GM18511 (cell line): ENCODE data around the gene RARG.

Source experiments
- ATAC-seq: cut with Tn5 transposase; IDR thresholded peaks from one replicate; pipeline ENCODE4 v1.9.1; 2021; ENCODE audit warnings: mild to moderate bottlenecking, moderate library complexity; ENCODE audit not compliant: unreplicated experiment

Gene RARG

DNA sequence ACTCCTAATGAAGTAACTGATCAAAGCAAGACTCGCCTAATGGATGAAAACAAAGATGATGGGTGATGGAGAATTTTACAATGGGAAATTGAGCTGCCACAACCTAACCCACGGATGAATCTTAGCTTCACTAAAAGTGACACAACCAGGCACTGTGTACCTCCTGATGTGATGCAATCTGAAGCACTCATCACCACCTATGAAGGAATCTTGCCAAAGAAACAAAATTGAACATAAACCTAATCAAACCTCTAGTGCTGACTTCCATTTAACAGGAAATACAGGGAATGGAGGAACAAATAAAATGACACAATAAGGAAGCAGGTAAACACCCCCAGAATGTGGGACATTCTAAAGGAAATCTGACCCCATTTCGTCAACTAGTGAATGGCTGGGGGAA, 13.3 kb upstream of the RARG start:
- no peak for ATAC-seq

DNA sequence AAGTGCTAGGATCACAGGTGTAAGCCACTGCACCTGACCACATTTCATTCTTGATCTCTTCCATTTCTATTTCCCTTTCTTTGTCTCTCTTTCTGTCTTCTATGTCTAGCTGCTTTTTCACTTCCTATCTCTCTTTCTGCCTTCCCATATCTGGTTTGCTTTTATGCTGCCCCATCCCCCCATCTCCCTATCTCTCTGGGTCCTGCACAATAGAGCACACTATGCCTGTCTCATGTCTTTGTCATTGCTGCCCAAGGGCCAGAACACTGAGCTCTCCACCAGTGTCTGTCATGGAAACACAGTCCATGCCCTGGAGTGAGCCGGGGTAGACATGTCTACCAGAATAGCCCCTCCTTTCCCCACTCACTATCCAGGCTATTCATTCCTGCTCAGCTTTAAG, 12.3 kb upstream of the RARG start:
- no peak for ATAC-seq

DNA sequence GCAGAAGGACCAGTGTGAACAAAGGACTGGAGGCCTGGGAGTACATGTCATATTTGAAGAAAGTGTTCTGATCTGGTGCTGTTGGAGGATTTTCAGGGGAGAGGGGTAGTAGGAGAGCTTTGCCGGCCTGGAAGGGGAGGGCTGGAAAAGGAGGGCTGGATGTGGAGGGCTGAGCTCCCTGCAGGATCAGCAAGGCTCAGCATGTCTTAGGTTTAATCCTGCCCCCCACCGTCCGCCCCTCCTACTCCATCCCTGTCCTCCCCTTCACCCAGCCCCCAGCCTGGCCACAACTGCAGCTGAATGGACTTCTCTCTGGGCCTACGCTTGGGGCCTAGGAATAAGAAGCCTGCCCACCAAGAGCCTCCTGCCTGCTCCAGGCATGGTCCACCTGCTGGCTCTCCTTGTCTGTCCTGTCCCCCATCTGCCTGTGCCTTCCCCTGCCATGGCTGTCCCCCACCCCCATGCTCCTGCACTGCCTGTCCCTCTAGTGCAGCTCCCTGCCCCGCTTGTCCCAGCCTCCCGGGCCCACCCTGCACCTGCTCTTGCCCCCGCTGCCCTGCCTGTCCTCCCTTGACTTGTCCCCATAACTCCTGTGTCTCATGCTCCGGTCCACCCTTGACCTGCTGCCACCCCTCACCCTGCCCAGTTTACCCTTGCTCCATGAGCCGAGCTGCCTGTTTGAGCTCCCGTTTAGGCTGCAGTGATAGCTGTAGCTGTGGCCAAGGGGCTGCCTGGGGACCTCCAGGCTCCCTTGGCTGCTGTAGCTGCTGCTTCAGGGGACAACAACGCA, 9.8 kb upstream of the RARG start:
- no peak for ATAC-seq

DNA sequence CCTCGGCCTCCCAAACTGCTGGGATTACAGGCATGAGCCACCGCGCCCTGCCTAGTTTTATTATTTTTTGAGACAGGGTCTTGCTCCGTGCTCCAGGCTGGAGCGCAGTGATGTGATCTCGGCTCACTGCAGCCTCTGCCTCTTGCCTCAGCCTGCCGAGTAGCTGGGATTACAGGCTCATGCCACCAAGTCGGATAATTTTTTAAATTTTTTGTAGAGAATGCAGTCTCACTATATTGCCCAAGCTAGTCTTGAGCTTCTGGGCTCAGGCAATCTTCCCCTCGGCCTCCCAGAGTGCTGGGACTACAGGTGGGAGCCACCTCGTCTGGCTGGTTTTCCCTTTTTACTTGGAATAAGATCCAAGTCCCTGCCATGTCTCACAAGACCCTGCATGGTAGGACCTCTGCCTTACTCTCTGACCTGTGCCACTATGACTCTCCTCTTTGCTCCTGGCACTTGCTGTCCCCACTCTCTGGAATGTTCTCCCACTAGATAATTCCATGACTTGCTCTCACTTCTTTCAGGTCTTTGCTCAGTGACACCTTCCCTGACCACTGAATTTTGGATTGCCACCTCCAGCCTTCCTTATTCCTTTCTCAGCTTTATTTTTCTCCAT, 7.7 kb upstream of the RARG start:
- no peak for ATAC-seq

DNA sequence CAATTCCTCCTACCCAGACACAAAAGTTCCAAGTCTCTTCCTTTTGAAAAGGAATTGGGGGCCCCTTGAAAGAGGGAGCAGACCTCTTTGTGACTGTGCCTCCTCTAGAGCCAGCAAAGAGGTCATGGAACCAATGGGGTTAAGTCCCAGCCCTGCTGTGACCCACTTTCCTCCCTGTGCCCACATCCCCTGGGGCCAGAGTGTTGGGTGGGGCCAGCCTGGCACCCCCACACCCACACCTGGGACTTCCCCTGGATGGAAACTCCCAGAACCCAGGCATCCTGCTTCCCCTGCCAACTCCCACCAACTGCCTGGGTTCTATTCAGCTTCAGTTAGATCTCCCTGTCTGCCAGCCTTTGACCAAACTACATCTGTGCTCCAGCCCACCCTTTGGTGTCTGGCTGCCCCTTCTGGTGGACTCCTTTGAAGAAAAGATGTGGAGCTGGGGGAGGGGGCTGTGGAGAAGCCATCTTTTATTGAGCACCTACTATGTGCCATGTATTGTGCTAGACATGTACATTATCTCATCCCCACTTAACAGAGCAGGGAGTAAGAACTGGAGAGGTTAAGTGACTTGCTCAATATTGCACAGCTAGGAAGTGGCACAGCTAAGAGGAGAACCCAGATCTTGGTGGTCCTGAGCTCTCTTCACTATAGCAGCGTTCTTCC, 4.6 kb upstream of the RARG start:
- ATAC-seq: no peak

DNA sequence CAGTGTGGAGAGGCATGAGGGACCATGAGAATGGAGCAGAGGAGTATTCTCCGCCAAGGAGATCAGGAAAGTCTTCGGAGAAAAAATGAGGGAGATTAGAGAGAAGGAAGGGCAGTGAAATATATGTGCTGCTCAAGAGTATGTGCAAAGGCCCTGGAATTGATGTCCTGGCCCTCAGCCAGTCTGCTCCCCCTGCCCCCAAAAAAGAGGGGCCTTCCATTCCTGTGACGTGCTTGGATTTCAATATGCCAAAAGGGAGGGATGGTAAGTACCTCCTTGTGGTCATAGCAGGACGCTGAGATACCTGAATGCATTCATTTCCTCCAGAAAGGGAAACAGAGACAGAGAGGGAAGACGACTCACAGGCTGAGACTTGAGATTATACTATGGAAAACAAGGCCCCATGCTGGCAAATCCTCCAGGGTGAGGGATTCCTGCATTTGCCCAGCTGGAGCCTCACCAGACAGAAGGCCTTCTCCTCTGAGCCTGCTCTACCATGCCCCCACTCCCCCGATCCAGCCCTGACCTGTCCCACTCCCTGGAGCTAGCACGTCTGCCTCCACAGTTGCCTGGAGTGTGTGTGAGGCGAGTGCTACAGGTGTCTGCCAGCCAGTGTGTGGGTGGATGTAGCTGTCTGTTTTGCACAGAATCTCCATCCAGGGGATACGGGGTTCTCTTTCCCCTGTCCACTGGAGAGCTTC, 3.9 kb upstream of the RARG start:
- ATAC-seq: no peak

DNA sequence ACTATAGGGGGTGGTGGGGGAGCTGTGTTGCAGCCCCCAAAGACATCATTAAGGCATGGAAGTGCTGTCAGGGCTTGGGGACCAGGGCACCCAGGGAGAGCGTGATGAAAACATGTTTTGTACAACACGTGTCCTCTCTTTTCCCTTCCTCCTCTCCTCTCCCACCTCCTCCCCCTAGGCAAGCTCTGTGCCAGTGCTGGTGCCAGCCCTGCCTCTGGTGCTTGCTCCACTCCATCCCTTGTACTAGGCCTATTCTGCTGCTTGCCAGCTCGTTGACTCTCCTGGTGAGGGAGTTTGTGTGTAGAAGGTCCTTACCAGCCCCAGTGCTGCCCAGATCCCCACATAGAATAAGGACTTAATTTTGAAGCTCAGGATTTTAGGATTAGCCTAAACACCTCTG, 3.2 kb upstream of the RARG start:
- ATAC-seq: no peak

DNA sequence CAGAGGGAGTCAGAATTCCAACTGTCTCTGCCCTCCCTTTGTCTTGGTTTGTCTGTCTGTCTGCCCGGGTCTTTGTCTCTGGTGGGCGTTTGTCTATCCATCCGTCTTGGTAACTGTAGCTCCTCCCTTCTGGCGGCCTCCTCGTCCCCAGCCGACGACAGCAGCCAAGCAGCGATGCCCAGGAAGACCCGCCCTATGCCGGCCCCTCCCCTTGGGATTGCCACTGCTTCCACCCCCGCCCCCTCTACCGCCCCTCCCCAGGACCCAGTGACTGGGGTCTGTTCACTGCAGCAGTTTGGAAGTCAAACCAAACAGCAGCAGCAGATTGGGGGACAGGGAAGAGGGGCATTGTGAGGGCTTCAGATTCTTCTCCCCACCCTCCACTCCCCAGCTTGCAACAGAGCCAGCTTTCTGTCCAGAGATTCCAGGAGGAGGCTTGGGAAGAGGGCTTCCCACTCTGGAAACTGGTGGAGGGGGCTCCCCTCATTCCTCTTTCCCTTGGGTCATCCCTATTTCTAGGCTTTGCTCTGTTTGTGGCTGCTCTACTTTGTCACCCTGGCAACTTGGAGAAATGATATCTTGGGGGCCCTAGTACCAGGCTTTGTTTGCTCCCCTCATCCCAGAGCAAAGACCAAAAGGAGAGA, 2.4 kb upstream of the RARG start:
- no peak for ATAC-seq

DNA sequence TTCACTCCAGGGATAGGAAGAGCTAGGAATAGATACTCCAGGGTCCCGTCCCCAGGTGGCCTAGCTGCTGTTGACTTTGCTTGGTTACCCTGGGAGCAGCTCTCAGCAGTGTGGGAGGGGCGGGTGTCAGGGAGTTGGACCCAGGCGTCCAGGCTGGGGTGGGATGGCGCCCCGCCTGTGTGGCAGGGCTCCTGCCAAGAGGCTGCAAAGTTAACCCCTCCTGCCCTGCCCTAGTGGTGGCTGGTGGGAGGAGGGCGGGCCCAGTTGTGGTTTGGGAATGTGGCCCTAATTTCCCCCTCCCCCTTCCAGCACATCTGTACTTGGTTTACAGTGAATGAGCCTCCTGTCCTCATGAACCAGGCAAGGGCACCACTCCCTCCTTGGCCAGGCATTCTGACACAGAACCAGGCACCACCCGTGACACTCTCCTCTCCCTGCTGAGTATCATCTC, 1.7 kb upstream of the RARG start:
- no peak for ATAC-seq

DNA sequence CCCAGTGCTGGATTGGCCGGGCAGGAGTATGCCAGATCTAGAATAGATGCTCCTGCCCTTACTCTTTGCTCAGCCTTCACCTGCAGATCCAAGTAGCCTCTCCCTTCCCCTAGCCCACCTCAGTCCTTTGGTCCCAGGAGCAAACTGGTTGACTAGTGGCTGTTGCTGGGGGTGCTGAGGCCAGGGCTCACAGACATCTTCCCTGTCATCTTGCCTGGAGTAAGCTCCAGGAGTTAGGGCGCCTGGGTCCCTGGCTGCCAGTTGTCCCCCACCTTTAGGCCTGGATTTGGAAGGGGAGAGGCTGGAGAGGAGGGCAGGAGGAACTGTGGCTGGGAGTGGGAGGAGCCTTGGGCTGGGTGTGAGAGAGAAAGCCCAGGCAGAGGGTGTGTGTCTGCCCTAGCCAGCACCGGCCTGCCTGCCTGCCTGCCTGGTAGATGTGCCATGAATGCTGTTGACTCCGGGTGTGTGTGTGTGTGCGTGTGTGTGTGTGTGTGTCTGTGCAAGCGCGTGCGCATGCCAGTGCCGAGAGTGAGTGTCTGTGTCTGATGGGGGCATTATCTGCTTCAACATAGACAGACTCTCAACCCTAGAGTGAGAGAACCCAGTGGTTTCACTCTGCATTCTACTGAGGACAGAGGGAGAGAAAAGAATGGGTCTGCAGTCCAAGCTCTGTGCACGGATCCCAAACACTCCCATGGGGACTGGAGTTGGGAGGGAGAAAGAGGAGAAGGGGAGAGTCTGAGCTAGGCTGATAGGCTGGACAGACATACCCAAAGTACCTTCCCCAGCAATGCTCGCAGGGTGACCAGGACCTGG, 845 bp upstream of the RARG start:
- ATAC-seq: peak; percentile 41

DNA sequence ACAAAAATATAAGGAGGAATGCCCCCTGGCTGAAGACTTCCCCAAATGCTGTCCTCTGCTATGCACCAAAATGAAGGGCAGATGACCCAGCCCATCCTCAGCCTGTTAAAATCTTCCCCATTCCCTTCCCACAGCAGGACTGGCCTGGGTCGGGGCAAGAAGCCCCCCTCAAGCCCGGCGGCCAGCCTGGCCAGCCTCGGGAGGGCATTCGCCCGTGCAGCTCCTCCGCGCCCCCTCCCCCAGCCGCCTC, 413 bp downstream of the RARG start:
- ATAC-seq: no peak

DNA sequence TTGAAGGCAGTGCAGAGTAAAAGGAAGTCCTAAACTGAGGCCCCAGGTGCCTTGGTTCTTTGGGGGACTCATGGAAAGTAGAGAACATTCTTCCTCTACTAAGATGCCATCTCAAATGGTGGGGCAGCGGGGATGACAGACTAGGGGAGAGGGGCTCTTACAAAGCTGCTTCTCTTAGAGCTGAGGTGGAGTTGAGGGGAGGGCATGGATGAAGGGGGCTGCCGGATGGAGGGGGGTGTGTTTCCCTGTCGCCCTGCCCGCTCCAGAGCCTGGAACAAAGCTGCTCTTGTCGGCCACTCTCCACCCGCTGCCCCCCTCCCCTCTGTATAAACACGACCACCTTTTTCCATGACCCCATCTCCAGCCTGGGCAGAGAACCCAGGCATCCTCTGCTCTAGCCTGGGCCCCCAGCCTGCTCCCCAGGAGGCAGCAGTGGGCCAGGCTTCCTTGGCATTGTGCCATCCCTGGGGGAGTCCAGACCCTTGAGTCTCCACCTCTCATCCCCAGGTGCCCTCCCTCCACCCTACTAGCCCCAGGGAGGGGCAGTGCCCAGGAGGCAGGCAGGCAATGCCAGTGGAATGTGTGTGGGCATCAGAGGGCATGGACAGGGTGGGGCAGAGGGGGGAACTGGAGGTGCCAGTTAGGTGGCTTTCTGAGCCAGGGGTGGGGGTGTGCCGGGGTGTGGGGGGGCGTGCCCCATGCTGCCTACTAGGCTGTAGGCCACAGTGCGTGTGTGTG, 1.7 kb downstream of the RARG start:
- no peak for ATAC-seq

DNA sequence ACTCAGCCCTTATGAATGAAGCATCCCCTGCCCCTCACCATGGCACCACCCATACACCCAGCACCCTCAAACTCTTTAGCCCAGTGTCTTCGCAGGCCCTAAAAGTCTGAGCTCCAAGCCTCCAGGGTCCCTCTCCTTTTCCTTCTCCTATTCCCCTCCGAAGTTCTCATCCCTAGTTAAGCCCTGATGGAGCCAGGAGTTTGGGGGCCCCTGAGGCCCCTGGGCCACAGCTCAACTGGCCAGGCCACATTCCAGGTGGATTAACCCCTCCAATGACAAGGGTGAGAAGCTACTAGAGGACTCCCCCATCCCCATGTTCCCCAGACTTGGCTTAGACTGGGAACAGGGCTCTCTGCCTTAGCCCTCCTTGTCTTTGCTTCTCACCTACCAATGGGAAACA, 2.6 kb downstream of the RARG start:
- no peak for ATAC-seq

DNA sequence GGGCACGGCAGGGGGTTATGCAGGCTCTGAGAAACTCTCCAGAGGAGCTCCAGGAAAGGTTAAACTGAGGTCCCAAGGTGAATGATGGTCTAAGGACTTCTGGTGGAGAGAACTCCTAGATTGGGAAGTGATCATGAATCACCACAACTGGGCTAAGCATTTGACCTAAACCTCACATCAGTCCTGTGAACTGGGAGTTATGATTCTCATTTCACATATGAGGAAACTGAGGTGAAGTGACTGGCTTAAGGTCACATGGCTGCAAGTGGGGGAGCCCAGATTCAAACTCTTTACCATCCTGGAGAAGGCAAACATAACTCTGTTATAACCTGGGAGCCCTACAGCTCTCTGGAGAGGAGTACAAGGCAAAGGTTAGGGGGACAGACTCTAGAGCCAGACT, 4.2 kb downstream of the RARG start:
- no peak for ATAC-seq

DNA sequence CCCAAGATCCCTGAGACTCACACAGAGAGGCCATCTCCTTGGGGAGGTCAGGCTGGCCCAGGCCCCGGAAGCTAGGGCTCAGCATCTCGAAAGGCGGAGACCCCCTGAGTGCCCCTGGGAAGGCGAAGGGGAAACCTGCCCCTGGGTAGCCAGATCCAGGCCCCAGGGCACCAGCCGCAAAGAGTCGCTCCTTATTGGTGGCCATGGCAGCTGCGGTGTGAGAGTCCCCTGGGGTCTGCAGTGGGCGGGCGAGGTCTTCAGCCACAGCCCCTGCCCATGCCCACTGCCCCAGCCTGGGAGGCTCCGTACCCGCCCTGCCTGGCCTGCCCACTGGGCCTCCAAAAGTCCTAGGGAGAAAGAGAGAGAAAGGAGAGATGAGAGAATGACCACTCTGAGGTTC, 4.7 kb downstream of the RARG start:
- ATAC-seq: no peak

DNA sequence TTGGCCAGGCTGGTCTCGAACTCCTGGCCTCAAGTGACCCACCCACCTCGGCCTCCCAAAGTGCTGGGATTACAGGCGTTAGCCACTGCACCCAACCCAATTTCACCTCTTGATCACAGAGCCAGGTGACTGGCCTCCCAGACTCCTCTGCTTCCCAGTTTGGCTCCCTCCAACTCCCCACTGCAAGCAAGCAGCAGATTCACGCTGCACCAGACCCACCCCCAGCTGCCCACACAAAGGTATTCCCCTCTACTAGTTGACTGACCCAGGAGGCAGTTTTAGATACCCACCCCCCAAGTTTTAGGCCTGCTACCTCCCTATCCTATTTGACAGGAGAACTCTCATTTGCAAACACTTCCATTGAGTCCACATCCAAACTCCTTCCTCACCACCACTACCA, 5.2 kb downstream of the RARG start:
- ATAC-seq: no peak

DNA sequence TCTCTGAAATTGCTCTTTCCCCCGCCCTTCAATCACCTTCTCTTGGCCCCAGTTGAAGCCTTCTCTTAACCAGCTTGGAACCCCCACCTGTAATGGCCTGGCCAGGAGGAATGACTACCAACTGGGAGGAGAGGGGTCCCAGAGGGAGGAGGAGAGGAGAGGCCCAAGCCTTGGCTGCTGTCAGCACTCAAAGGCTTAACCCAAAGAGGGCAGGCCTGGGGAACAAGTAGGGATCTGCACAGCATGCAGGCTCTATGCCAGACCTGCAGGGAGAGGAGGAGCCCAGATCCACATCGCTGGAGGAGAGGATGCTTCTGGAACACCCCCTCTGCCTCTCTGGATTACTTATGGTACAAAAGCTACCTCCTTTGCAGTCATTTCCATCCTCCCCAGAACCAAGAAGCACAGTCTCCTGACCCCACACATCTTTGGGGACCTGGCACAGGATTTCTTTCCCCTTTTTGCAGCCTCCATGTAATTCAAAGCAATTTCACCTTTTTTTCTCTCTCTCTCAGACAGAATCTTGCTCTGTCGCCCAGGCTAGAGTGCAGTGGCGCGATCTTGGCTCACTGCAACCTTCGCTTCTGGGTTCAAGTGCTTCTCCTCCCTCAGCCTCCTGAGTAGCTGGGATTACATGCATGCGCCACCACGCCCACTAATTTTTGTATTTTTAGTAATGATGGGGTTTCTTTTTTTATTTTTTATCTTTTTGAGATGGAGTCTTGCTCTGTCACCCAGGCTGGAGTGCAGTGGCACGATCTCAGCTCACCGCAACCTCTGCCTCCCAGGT, 6.2 kb downstream of the RARG start:
- ATAC-seq: no peak

DNA sequence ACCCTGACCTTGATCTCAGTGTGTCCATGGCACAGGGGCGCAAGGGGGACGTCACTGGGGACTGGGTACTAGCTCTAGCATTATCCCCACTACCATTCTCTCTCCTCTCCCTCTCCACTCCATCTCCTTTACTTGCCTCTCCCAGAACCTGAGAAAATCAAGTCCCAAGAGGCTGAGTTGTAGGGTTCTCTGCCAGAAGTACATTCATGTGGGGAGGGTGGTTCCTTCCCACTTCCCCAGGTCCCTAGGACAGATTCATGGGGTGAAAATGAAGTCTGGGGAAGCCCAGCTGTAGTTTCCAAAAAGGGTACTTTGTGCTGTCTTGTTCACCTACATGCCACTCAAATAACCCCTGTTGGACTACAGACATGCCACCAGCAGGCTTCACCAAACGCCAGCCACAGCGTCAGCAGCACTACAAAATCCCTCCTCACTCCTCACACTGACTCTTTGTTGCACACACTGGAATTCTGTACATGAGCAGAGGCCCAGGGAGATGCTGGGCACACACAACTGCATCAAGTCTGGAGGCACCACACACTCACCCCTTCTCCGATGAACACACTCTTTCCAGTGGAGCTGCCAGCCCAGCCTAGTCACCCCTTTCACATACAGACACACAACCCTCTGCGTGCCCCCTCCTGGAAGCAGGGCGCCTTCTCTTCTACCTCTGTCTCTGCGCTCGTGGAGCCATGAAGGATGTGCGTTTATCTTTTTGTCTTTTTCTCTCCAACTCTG, 6.9 kb downstream of the RARG start:
- no peak for ATAC-seq
